IPS-NIHi7 (cell line): ENCODE data around the gene ENTPD8.
"Not testable (repeated sequence)": the region's sequence is repeated elsewhere in the genome, so short reads cannot be mapped to it uniquely, and the experiment has no call there.

Experiments
- DNase-seq: peaks from one replicate; pipeline ENCODE4 v3.0.0; 2012; ENCODE audit warnings: mixed read lengths; ENCODE audit errors: extremely low spot score

ENTPD8 gene

DNA sequence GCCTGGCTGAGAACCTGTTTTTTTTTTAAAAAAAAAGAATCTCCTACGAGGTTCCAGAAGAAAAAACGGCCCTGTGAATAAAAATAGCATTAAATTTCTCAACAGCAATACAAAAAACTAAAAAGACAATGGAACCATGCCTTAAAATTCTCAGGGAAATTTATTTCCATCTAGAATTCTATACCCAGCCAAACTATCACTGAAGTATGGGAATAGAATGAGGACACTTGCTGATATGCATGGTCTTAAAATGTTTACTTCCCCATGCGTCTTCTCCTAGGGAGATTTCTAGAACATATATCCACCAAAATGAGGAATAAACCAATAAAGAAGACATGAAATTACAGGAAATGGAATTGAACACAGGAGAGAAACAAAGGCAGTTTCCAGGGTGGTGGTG is 34.5 kb upstream of the ENTPD8 start:
- no peak for DNase-seq

- no peak for DNase-seq
These were observed 33.1 kb upstream of the ENTPD8 start for GRCh38 chr9:137474271-137474670.

DNA sequence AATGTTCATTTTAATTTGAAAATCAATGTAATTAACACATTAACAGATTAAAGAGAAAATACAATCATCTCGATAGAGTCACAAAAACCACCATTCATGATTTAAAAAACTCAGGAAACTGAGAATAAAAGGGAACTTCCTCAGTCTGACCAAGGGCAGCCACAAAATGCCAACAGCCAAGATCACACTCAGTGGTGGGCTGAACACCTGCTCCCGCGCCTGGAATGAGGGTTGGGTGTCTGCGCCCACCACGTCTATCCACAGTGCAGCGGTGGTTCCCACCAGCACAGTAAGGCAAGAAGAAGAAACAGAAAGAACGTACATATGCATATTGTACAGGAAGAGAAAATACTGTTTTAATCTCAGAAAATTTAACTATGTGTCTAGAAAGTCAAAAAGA is 29.6 kb upstream of the ENTPD8 start:
- no peak for DNase-seq

- DNase-seq = no peak
These were observed 26.7 kb upstream of the ENTPD8 start for GRCh38 chr9:137467896-137468295.

DNA sequence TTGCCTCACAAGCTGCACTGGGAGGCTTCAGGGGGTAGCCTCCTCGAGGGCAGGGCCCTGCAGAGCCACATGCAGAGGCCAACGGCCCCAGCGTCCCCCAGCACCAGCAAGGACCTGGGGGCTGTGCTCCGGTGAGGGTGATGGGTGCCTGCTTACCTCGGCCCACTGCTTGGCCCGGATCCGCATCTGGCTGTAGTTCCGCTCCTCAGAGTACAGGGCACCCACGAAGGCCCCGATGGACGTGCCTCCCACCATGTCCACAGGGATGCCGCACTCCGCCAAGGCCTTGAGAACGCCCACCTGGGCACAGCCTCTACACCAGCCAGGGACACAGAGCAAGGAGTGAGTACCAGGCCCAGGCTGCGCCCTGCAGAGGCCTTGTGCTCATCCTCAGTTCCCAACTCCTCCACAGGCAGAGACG is 26.0 kb upstream of the ENTPD8 start:
- no peak for DNase-seq

GRCh38 chr9:137466389-137467085 is 25.4 kb upstream of the ENTPD8 start:
- not testable (repeated sequence) for DNase-seq

- DNase-seq = no peak
These were observed 24.7 kb upstream of the ENTPD8 start for GRCh38 chr9:137465720-137466388.

- DNase-seq = no peak
These were observed 24.0 kb upstream of the ENTPD8 start for GRCh38 chr9:137465000-137465719.

- no peak for DNase-seq
These were observed 23.3 kb upstream of the ENTPD8 start for GRCh38 chr9:137464291-137464999.

DNA sequence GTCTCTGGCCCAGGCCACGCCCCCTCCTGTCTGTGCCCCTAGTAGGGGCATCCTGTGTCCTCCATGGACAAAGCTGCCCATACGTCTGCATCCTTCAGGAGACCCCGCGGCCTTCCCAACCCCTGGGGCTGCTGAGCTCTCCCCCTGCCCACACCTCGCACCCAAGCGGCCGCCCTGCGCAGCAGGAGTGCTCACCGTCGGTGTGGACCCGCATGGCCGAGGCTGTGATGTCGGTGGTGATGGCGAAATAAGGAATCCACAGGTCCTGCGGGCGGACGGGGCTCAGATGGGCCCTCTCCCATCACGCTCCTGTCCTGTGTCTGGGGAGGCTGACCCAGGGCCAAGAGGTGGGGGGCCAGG is 22.8 kb upstream of the ENTPD8 start:
- DNase-seq = no peak

DNA sequence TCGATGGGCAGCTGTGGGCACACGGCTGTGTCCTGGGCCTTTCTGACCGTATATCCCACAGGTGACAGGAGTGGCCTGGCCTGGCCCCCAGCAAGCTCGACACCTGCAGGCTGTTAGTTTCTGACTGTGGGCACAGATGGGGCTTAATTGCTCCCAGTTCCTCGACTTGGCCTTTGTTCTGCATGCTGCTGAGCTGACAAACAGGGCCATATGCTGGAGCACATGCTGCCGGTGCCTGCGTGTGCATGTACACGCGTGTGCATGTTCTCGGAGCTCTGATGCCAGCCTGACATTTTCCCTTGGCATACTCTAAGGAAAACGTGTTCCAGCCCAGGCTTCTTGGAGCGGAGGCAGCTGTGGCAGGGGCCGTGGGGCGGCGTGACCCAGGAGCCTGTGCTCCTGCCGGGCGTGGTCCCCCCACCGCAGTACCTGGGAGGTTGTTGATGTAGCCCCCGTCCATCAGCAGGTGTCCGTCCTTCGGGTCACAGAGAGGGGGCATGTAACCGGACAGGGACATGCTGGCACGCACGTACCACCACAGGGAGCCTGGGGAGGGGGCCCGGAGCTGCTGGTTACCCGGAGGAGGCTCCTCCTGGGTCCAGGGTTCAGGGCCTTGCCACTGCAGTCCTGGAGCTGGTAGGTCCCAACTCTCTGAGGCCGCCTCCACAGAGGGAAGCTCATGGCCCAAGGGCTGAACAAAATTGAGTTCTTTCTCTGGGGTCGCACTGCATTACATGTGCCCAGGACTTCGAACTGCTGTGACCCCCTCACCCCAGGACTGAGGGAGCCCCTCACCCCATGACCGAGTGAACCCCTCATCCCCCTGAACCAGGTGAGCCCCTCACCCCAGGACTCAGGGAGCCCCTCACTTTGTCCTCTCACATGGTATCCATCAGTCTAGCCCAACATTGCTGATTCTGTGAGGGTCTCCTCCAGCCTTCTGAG is 22.1 kb upstream of the ENTPD8 start:
- no peak for DNase-seq

GRCh38 chr9:137462396-137462985 is 21.3 kb upstream of the ENTPD8 start:
- DNase-seq = no peak

- peak; percentile 96 for DNase-seq
These were observed 20.7 kb upstream of the ENTPD8 start for GRCh38 chr9:137461663-137462395.

DNA sequence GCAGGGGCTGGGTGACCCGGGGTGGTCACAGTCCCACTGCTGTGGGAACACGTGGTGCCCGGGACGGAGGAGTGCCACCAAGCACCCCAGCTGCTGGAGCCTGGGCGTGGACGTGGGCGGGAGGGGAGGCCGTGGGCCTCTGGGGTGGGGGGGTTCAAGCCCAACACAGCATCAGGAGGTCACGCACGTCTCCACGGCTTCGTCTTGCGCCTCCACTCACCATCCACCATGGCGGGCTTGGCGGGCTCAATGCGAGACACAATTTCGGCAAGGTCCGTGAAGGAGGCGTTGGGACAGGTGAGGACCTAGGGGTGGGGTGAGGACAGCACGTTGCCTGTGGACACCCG is 20.1 kb upstream of the ENTPD8 start:
- DNase-seq = no peak

DNA sequence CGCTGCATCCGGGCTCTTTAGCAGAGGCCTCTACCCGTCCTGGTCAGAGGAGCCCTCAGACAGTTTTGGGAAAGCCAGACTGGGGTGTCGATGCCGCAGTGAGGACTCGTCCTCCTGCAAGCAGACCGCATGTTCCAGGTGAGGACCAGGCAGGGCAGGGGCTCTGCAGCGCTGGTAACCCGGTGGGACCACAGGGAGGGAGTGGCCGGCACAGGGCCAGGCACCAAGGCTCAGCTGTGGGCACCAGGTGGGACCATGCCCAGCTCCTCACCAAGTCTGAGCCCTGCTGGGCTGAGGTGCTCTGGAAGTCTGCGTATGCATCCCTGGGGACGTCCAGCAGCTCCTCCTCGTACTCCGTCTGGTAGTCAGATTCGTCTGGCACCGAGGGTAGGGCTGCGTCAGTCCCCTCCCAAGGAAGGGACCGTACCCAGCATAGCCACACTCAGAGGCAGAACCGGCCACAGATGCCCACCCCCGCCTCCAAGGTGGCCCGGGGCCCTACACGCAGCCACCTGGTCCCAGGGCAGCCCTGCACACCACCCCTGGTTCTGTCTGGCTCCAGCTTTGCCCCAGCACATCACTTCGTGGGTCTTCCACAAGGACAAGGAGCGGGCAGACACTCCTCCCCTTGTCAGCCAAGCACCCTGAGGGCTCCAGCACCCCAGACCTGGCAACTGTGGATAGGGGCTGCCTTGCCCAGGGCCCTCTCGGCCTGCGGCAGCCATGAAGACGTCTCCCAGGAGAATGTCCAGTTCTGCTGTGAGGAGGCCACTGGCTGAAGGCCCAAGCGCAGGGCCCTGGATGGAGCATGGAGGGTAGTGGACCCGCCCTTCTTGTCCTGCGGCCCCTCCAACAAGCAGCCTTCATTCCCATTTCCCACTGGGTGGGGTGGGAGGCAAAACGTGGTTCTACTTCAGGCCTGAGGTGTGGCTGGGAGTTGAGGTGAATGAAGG is 19.5 kb upstream of the ENTPD8 start:
- no peak for DNase-seq

DNA sequence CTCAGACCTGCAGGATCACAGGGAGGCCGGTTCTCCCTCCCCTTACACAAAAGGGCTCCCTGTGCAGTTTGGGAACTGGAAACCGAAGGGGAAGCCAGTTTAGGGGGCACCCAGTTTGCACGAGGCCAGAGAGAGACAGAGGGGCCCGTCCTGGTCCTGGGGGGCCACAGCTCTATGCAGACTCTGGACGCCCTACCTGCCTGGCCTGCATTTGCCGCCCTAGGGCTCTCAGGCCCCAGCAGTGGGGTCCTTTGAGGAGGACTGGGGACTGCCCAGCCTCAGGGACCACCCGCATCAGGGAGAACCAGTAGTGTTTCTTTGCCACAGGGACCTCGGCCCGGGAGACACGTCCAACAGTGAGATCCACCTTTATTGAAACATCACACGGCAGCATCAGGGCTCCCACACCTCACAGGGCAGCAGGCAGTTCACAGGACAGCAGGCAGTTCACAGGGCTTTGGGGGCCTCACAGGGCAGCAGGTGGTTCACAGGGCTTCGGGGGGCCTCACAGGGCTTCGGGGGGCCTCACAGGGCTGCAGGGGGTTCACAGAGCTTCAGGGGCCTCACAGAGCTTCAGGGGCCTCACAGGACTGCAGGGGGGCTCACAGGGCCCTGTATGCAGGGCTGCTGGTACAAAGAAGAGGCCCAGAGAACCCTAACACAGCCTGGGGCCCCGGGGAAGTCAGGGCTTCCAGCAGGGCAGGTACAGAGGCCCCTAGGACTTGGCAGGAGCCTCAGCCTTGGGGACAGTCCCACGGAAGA is 18.6 kb upstream of the ENTPD8 start:
- DNase-seq = no peak

DNA sequence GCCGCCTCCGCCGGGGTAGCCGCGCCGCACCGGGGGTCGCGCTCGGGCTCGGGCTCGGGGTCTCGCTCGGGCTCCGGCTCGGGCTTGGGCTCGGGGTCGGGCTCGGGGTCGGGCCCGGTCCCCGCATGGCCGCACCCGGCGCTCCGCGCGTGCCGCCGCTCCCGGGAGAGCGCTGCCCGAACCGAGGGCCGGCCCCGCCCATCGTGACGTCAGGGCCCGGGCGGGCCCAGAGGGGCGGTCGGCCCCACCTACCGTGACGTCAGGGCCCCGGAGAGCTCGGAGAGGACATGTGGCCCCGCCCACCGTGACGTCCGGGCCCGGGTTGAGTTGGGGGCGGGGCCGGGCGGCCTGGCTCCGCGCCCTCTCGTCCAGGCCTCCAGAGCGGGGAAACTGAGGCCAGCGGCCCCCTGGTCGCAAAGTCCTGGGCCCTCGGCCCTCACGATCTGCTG is 18.0 kb upstream of the ENTPD8 start, which contains the start of gene NSMF:
NSMF (minus strand) TSS at position 183 of the 449 bp plus-strand sequence. CDS start 232 bp downstream, outside the sequence.
- DNase-seq = peak; percentile 100
